T-helper 9 cell (primary cell): ENCODE measurements around the gene MYBPC2.

Experiments
- DNase-seq: peaks from one replicate; pipeline ENCODE4 v3.0.0-alpha.2; 2020

Gene MYBPC2

GRCh38 chr19:50410109-50410508 lies 22.6 kb upstream of the MYBPC2 start:
- no peak for DNase-seq

DNA sequence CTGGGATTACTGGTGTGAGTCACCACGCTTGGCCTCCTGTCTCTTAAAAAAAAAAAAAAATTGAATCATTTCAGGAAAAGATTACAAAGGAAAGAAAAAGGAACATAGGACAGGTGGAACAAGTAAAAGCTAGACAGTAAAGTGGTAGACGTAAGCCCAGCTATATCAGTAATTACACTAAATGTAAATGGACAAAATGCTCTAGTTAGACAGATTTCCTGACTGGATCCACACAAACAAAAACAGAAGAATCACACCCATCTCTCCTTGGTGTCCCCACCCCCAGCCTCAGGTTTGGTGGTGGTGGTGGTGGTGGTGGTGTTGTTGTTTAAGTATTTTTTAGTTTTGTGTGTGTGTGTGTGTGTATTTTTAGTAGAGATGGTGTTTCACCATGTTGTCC lies 20.3 kb upstream of the MYBPC2 start:
- DNase-seq, result no peak

GRCh38 chr19:50413096-50413495 lies 19.6 kb upstream of the MYBPC2 start:
- DNase-seq, result no peak

- DNase-seq, result no peak
Observed at GRCh38 chr19:50413531-50413930, 19.2 kb upstream of the MYBPC2 start.

DNA sequence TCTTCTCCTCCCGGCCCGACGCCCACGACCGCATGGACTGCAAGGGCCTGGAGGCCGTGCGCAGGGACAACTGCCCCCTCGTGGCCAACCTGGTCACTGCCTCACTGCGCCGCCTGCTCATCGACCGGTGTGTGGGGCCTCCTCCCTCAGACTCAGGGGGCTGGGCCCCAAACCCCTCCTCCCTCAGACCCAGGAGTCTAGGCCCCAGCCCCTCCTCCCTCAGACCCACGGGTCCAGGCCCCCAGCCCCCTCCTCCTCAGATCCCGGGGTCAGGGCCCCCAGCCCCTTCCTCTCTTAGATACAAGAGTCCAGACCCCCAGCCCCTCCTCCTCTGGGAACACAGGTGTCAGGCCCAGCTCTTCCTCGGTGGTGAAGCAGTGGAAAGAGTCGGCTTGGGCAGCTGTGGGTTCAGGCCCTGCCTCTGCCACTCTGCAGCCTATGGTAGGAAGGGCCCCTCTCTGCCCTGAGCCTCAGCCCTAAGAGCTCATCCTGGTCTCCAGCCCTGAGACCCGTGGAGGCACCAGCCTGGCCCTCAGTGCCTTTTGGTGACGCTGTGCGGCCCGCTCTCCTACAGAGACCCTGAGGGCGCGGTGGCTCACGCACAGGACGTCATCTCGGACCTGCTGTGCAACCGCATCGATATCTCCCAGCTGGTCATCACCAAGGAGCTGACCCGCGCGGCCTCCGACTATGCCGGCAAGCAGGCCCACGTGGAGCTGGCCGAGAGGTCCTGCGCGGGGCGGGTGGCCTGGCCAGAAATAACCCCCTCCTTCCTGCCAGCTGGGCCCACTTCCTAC lies 17.6 kb upstream of the MYBPC2 start:
- peak; percentile 72 for DNase-seq

DNA sequence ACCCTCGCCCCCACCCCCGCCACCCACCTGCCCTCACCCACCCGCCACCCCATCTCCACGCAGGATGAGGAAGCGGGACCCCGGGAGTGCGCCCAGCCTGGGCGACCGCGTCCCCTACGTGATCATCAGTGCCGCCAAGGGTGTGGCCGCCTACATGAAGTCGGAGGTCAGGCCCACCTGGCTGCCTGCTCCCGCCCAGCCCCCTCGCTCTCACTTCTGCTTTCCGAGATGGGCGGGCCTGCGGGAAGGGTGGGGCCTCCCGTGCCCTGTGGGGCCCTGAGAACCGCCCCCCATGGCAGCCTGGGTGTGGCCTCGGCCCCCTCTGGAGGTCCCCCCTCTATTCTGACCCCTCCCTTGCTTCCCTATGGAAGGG lies 17.0 kb upstream of the MYBPC2 start:
- no peak for DNase-seq

DNA sequence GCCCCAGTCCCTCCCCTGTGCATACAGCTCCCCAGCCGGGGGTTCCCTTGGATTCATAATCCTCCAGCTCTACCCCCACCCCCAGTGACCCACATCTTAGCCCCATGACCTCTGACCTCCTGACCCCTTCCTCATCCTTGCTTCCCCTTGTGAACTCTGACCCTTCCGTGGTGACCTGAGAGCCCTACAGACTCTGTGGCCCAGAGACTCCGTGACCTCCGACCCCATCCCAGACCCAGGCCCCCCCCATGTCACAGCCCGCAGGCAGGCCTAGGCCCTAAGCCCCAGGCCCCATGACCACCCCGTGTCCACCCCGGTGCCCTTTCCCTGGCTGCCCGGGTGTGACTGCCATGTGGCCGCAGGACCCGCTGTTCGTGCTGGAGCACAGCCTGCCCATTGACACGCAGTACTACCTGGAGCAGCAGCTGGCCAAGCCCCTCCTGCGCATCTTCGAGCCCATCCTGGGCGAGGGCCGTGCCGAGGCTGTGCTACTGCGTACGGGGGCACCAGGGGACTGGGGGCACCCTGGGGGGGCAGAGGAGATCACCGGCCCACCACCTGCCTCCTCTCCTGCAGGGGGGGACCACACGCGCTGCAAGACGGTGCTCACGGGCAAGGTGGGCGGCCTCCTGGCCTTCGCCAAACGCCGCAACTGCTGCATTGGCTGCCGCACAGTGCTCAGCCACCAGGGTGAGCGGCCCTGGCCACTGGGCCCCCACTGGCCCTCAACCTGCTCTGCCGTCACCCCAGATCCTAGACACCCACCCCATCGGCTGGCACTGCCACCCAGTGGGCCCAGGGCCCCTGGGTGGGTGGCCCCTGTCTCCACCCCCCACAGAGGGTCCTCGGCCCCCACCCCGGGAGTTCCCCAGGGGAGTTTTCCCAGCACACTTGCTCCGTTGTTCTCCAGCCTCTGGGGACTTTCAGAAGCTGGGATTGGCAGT lies 16.4 kb upstream of the MYBPC2 start:
- no peak for DNase-seq

DNA sequence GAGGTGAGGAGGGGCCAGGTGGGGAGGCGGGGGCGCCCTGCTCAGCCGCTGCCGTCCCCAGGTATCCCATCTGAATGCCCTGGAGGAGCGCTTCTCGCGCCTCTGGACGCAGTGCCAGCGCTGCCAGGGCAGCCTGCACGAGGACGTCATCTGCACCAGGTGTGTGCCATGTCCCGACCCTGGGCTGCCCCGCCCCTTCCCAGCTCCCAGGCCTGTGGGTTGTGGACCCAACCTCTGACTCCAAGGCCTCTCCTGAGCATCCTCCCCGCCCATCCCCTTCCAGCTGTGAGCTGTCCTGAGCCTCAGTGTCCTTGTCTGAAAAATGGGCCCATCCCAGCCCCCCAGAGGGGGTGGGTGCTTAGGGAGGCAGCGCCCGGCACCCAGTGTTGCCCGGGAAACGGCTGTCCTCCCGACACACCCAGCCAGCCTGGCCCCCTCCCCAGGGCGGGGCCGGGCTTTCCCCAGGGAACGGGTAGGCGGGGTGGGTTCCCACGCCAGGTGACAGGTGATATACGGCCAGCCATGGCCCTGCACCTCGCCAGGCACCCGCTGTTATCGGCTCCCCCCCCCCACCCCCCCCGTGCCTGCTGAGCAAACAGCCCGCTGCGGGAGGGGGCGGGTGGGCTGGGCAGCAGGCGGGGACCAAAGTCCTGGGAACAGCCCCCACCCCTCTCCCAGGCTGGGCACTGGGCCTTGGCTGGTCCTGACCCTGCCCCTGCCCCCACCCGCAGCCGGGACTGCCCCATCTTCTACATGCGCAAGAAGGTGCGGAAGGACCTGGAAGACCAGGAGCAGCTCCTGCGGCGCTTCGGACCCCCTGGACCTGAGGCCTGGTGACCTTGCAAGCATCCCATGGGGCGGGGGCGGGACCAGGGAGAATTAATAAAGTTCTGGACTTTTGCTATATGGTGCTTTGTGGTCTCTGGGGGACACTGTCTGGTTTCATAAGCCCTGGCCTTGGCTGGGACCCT lies 15.3 kb upstream of the MYBPC2 start:
- DNase-seq, result no peak

DNA sequence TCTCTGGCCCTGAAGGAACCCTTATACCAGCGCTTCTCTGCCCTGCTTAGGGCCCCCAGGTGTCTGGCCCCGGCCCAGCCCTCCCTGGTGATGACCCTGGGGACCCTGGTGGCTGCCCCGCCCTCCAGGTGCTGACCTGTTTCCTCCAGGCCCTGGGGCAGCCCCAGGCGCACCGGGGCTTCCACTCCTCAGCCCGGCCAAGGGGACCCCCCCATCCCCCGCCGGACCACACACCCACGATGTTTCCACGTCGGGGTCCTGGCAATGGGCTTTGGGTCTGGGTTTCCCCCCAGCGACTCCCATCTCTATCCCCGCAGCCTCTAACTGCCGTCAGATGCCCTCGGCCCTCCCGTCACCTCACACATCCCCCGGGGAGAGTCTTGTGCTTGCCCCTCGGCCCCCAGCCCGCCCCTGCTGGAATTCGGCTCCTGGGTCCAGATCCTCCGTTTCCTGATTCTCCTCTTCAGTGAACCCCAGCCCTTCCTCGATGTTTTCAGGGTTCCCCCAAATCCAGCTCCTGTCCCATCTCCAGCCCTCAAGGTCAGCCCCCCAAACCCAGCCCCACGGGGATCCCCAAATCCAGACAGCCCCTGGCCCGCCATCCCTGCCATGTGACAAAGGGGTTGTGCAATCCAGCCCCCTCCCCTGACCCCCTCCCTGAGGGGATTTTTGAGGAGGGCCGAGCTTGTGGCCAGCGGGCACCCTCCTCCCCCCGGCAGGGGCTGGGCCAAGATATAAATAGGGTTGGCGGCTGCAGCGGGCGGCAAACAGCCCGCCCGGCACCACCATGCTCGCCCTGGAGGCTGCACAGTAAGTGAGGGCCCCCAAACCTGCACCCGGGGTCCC lies 14.3 kb upstream of the MYBPC2 start, which contains the start of gene SPIB:
Gene SPIB, plus strand, starts transcription at position 763 of the 846 bp plus-strand sequence. Its CDS starts 25 bp downstream, at position 788.
- no peak for DNase-seq

DNA sequence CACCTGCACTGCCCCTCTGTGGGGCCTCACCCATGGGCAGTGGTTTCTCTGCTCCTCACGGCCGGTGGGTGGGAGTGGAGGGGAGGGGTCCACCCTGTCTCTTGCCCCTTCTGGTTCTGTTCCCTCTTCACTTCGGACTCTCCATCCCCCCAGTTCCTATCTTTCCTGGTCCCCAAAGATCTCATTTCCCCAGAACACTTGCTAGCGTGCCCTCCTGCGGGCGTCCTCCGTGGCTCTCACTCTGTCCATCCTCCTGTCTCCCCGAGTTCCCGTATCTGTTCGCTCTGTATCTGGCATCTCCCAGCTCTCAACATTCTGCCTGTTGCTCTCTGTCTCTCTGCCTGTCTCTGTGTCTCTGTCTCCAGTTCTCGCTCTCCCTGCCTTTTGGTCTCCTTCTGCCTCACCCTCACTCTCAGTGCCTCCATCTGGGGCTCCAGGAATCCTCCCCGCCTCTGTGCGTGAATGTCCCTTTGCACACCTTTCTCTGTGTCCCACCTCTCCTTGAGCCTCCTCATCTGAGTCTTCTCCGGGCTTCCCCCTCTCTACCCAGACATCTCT lies 13.6 kb upstream of the MYBPC2 start:
- DNase-seq, result no peak

GRCh38 chr19:50419580-50420035 lies 13.1 kb upstream of the MYBPC2 start:
- no peak for DNase-seq

GRCh38 chr19:50420127-50420526 lies 12.6 kb upstream of the MYBPC2 start:
- DNase-seq, result no peak

- DNase-seq, result no peak
Observed at GRCh38 chr19:50420808-50421207, 11.9 kb upstream of the MYBPC2 start.

DNA sequence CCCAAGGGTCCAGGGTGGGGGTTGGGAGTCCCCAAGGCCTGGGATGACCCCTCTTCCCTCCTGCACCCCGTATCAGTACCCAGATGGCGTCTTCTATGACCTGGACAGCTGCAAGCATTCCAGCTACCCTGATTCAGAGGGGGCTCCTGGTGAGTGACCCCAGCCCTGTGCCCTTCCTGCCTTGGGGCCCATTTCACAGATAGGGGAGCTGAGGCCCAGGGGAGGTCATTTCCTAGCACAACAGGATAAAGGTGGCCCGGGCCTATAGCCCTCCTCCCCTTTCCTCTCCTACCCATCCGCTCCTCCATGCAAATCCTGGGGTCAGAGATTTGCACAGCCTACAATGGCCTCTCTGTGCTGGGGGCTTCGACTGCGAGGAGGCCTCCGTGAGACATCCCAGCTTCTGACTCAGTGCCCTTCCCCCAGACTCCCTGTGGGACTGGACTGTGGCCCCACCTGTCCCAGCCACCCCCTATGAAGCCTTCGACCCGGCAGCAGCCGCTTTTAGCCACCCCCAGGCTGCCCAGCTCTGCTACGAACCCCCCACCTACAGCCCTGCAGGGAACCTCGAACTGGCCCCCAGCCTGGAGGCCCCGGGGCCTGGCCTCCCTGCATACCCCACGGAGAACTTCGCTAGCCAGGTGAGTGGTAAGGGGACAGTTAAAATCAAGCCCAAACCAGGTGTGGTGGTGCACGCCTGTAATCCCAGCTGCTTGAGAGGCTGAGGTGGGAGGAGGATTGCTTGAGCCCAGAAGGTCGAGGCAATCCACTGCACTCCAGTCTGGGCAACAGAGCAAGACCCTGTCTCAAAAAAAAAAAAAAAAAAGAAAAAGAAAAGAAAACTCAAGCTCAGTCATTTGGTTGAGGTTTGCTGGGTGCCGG lies 10.1 kb upstream of the MYBPC2 start:
- no peak for DNase-seq

- no peak for DNase-seq
Observed at GRCh38 chr19:50423279-50424113, 9.2 kb upstream of the MYBPC2 start.

- DNase-seq, result no peak
Observed at GRCh38 chr19:50425581-50425980, 7.1 kb upstream of the MYBPC2 start.

DNA sequence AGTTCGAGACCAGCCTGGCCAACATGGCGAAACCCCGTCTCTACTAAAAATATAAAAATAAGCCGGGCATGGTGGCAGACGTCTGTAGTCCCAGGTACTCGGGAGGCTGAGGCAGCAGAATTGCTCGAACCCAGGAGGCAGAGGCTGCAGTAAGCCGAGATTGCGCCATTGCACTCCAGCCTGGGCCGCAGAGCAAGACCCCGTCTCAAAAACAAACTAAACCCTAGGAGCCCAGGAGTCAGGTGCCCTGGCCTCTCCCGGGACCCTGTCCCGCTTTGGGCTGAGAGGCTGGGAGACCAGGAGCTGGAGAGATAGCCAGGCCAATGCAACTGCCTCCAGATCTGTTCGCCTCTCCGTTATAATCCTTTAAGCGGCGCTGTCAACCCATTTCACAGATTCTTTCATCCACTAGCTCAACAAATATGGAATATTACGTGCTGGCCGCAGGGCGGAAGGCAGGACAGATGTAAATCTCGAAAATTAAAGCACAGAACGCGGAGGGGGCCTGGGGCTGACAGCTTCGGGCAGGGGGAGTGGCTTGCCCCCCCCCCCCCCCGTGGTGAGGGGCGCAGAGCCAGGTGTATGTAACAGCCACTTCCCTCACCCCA lies 5.3 kb upstream of the MYBPC2 start:
- DNase-seq, result no peak

DNA sequence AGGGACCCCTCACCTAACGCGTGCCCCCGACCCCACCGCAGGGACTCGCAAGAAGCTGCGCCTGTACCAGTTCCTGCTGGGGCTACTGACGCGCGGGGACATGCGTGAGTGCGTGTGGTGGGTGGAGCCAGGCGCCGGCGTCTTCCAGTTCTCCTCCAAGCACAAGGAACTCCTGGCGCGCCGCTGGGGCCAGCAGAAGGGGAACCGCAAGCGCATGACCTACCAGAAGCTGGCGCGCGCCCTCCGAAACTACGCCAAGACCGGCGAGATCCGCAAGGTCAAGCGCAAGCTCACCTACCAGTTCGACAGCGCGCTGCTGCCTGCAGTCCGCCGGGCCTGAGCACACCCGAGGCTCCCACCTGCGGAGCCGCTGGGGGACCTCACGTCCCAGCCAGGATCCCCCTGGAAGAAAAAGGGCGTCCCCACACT lies 4.7 kb upstream of the MYBPC2 start:
- peak; percentile 12 for DNase-seq
